GM10248 (cell line): Measurements from ENCODE around the gene C1orf116.

Experiments
- CTCF ChIA-PET: fragments of 300-600 bp; sonication (Branson Sonifier 250); formaldehyde crosslinking; extraction: SDS; loops from one replicate; lab custom pipeline; 2021; ENCODE audit warnings: antibody characterized with exemption; lab: Yijun Ruan, JAX
- POLR2A ChIA-PET: fragments of 350-650 bp; sonication (Branson Sonifier 250); formaldehyde crosslinking; extraction: SDS; loops from one replicate; lab custom pipeline; 2020; ENCODE audit warnings: antibody characterized with exemption; lab: Yijun Ruan, JAX
- DNase-seq: peaks from one replicate; pipeline ENCODE4 v3.0.0; 2012; ENCODE audit errors: extremely low spot score
- TF ChIP-seq, protein P1 (sequence below): IDR thresholded peaks from 2 replicates; pipeline ENCODE4 v1.5.1; 2012; ENCODE audit warnings: mild to moderate bottlenecking, low read depth; ENCODE audit errors: extremely low read depth, missing control alignments, control extremely low read depth

The C1orf116 gene

DNA sequence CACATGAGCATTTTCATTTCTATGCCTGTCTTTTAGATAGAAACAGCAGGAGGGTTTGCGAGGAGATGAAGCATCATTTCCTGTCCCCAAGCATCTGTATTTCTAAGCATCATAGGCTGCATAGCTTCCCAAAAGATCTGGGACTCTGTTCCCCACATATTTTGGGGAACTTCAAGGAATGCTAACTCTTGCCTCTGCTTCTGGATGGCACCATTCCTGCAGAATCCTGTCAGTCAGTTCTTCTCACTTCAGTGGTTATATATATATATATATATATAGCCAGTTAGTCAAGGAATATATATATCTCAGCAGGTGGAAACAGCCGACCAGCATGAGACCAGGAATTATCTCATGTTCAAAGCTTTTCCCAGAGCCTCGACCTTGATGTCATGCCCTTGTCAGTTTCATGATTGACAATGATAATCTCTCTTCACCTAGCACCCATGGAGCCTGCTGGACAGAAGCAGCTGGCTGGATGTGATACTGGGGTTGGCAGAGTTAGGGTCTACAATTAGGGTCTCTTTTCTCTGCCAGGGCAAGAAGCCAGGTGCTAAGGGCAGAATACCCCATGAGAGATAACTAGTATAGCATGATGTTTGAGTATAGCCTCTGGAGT is 22.9 kb upstream of the C1orf116 start:
- DNase-seq: no peak
- ChIA-PET CTCF (interaction anchor here (1.0 to 3.2 kb wide), 8 partner anchors 12 to 29 kb away, joined by 3 to 12 read pairs (median 4); partner anchors contain the start of gene C1orf116), POLR2A (no interaction called here)
- TF ChIP-seq, protein P1, sequence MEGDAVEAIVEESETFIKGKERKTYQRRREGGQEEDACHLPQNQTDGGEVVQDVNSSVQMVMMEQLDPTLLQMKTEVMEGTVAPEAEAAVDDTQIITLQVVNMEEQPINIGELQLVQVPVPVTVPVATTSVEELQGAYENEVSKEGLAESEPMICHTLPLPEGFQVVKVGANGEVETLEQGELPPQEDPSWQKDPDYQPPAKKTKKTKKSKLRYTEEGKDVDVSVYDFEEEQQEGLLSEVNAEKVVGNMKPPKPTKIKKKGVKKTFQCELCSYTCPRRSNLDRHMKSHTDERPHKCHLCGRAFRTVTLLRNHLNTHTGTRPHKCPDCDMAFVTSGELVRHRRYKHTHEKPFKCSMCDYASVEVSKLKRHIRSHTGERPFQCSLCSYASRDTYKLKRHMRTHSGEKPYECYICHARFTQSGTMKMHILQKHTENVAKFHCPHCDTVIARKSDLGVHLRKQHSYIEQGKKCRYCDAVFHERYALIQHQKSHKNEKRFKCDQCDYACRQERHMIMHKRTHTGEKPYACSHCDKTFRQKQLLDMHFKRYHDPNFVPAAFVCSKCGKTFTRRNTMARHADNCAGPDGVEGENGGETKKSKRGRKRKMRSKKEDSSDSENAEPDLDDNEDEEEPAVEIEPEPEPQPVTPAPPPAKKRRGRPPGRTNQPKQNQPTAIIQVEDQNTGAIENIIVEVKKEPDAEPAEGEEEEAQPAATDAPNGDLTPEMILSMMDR: no peak

DNA sequence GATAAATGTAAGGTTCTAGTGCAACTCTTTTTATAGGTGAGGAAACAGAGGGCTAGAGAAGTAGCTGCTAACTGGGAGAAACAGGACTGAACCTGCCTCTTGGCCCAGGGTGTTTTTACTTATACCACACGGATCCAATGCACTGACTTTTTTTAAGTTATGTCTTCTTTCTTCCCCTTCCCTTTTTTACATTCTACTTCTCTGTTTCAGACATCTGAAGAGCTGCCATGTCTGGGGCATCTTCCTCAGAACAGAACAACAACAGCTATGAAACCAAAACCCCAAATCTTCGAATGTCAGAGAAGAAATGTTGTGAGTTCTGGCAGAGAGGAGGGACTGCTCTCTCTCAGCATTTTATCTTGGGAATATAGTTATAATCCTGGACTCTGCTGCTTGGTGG is 21.9 kb upstream of the C1orf116 start:
- ChIA-PET CTCF (interaction anchor here (1.2 to 3.2 kb wide), 5 partner anchors 13 to 30 kb away, joined by 3 to 12 read pairs (median 4); no protein-coding TSS in a partner anchor), POLR2A (no interaction called here)
- no peak for DNase-seq
- TF ChIP-seq, protein P1: no peak

DNA sequence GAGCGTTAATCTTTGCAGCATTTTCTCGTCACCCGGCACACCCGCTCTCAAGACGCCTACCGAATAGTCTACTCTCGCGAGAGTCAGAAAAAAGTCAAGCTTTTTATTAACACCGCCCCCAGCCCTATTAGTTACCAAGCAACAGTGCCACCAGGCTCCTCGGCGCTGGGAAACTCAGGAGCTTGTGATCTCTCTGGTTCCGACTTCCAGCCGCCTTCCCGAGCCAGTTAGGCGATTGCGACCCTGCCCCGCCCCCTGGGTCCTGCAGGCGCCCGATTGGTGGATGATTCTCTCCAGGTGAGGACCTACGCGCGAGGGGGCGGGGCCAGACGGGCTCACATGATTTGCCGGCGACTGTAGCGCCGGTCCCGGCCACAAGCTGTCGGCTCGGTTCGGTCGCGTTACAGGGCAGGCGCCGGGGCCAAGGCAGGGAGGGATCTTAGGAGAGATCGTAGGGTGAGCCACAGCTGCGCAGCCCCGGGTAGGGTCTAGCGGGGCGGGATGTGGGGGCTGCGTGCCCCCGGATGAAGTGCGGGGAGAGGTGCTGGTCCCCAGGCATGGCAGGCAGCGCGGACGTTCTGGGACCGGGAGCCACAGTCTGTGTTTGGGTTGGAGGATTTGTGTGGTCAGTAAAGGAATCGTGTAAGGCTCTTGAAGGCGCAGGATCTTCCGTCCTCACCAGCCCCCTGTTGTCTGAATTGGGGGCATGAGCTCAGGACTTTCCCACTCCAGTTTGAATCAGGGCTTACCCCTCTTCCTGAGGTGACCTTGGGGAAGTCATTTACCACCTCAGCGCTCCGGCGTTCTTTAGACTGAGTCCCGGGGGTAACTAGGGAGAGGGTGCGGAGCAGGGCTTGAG is 20.6 kb upstream of the C1orf116 start, which contains the start of gene PFKFB2:
PFKFB2 (plus strand) TSS at position 365 of the 859 bp plus-strand sequence. CDS start 1,443 bp downstream, outside the sequence.
- POLR2A ChIA-PET: interaction anchor here (1.4 kb wide), 1 partner anchor 770 kb away, joined by 3 read pairs; no protein-coding TSS in a partner anchor
- DNase-seq: peak; percentile 92
- TF ChIP-seq, protein P1: no peak
- CTCF ChIA-PET: interaction anchor here (0.9 to 1.6 kb wide), 14 partner anchors 11 to 512 kb away, joined by 3 to 9 read pairs (median 4); partner anchors contain the start of genes CD55 and EIF2D

DNA sequence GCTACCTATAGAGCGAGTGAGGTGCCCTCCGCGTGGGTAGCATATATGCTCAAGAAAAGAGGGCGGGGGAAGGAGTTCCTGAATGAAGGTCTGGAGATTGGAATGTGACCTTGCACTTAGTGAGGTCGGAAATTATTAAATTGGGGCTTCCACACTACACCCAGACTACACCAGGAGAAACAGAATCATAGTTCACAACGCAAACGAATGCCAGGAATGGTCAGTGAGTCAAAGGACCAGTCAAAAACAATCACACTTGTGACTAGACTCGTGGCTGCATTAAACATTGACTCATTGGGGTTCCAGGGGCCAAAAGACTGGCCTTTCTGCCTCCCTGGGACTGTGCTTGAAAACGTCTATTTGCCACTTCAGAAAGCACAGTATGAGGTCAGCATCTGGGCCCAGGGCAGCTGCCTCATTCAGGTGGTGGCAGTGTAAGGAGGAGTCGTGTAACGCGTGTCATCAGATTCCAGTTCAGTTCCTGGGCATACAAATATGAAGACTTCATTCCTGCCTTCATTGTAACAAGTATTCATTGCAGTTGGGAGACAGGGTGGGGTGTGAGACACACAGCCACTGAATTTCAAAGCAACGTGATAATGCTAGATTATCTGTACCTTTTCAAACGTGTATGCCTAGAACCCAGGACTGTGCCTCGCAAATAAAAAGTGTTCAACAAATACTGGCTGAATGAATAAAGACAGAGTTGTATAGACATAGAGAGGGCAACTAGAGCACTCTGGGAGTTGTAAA is 18.8 kb upstream of the C1orf116 start, which contains the start of gene YOD1:
YOD1 (minus strand) TSS at position 18 of the 753 bp plus-strand sequence. CDS start 178 bp downstream, outside the sequence.
- TF ChIP-seq, protein P1: no peak
- no peak for DNase-seq
- ChIA-PET CTCF (no interaction called here), POLR2A (no interaction called here)

DNA sequence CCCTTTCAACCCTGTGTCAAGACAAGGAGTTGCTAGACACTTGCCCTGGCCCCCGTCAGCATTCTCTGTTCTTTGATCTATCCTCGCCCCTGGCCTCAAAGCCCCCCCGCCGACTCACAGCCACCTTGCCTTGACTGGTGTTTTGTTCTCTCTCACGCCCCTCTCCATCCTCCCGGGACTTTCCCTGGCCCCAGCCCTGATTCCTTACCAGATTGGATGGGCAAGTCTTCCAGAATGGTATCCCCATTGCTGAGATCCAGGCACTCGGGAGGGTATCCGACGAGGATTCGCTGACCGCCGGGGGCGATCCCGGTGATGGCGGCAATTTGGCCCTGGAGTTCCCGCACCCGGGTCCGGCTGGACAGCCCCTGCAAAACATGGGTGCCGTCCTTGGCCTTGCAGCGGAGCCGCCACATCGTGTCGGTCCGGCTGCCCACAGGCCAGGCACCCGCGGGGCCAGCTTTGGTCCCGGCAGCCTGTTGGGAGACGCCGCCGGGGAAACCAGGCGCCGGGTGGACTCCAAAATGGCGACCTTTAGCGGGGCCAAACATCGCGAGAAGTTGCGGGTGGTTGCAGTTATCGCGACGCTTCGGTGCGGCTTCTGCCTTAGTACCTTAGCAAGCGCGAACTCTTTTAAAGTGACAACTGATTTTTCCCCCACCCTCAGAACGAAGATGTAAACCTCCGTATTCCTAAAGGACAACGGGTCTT is 18.1 kb upstream of the C1orf116 start:
- POLR2A ChIA-PET: no interaction called here
- TF ChIP-seq, protein P1: no peak
- CTCF ChIA-PET: interaction anchor here (0.7 to 5.1 kb wide), 21 partner anchors 10 to 442 kb away, joined by 3 to 29 read pairs (median 5); partner anchors contain the start of gene CD55
- DNase-seq: peak; percentile 90
